Endothelial cell (in vitro differentiated cells): Measurements from ENCODE around the gene TCF15. TPM values are rescaled to one million over a fixed set of nuclear protein-coding genes. Genes with fewer than 3 reads are reported as not detected.
A peak's percentile ranks its signal among the peaks of the same experiment; 100 is the strongest.

Source experiments
- DNase-seq: peaks from one replicate; pipeline ENCODE4 v3.0.0; 2021; ENCODE audit warnings: low spot score
- H3K27ac Mint-ChIP-seq: one replicate; pipeline ENCODE4 v1.8.0; 2021; ENCODE audit warnings: mixed read lengths, inconsistent platforms; ENCODE audit not compliant: unreplicated experiment
- H3K27me3 Mint-ChIP-seq: one replicate; pipeline ENCODE4 v1.8.0; 2021; ENCODE audit warnings: mild to moderate bottlenecking, moderate library complexity, mixed read lengths, inconsistent platforms; ENCODE audit not compliant: unreplicated experiment
- H3K36me3 Mint-ChIP-seq: one replicate; pipeline ENCODE4 v1.8.0; 2021; ENCODE audit warnings: mild to moderate bottlenecking, low read depth, mixed read lengths, inconsistent platforms; ENCODE audit not compliant: unreplicated experiment
- H3K4me1 Mint-ChIP-seq: one replicate; pipeline ENCODE4 v1.8.0; 2021; ENCODE audit warnings: mild to moderate bottlenecking, mixed read lengths, inconsistent platforms; ENCODE audit not compliant: unreplicated experiment
- H3K4me3 Mint-ChIP-seq: one replicate; pipeline ENCODE4 v1.8.0; 2021; ENCODE audit warnings: mild to moderate bottlenecking, mixed read lengths, inconsistent platforms; ENCODE audit not compliant: unreplicated experiment
- H3K9me3 Mint-ChIP-seq: one replicate; pipeline ENCODE4 v1.8.0; 2021; ENCODE audit warnings: mixed read lengths, inconsistent platforms; ENCODE audit not compliant: unreplicated experiment
- total RNA-seq: library from RNA; stranded (reverse); fragmentation: NEBNext Ultra II Directional; extraction: Animal tissue kit (Norgen Biotek cat#: 25700); gene quantifications from one replicate; pipeline ENCODE4 v1.2.1, GENCODE V29; 2021; ENCODE audit not compliant: unreplicated experiment
- TF ChIP-seq, protein P1 (sequence below): fragments of 200-600 bp; sonication (generic); IDR thresholded peaks from one replicate; pipeline ENCODE4 v1.5.0; 2021; ENCODE audit warnings: antibody characterized with exemption; ENCODE audit not compliant: unreplicated experiment

Gene TCF15
- total RNA-seq, 1 donor from 2014 or later, result 6.6 TPM

DNA sequence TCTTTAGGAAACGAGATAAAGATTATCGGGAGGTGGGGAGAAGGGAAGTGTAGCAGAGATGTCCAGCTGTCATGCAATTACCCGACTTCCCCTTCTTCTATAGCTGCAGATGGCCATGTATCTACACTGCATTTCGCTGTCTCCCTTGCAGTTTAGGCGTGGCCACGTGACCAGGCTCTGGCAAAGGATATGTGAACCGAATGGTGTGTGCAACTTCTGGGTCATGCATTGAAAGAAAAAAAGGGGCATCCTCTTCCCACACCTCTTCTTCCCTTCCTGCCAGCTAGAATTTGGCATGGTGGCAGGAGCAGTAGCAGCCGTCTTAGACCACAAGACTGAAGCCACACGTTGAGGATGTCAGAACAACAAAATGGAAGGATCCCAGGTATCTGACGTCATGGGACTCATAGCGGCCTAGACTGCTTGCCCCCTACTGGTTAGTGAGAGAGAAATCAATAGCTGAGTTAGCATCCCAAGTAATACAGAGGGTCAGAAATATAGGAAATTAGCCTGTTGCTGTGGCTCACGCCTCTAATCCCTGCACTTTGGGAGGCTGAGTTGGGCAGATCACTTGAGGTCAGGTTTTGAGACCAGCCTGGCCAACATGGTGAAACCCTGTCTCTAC, 32.8 kb downstream of the TCF15 start:
- Mint-ChIP-seq H3K4me1 (peaks cover 46% of the 10 kb centered on the region), H3K9me3 (no peaks in the 10 kb centered on the region), H3K4me3 (no peak overlapping the region), H3K27me3 (peaks cover 9% of the 10 kb centered on the region), H3K36me3 (no peaks in the 10 kb centered on the region), H3K27ac (no peak overlapping the region)
- TF ChIP-seq, protein P1, sequence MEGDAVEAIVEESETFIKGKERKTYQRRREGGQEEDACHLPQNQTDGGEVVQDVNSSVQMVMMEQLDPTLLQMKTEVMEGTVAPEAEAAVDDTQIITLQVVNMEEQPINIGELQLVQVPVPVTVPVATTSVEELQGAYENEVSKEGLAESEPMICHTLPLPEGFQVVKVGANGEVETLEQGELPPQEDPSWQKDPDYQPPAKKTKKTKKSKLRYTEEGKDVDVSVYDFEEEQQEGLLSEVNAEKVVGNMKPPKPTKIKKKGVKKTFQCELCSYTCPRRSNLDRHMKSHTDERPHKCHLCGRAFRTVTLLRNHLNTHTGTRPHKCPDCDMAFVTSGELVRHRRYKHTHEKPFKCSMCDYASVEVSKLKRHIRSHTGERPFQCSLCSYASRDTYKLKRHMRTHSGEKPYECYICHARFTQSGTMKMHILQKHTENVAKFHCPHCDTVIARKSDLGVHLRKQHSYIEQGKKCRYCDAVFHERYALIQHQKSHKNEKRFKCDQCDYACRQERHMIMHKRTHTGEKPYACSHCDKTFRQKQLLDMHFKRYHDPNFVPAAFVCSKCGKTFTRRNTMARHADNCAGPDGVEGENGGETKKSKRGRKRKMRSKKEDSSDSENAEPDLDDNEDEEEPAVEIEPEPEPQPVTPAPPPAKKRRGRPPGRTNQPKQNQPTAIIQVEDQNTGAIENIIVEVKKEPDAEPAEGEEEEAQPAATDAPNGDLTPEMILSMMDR, result peak; percentile 34
- DNase-seq, result no peak

DNA sequence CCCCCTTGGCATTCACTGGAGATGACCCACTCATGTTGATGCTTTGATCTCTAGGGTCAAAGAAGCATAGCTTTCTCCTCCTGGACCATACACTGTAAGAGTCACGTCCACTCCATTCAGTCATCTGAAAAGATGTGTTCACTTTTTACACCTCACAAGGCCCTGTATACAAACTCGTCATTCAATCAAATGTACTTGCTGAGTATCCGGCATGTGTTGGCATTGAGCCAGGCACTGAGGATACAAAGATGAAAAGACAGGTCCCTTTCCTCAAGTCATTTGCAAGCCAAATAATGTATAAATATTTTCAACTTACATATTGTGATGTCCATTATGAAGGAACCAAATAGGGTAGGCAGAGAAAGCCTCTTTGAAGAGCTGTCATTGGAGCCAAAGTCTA, 34.0 kb downstream of the TCF15 start:
- no peaks in the 10 kb centered on the region for H3K36me3 Mint-ChIP-seq
- peaks cover 9% of the 10 kb centered on the region for H3K27me3 Mint-ChIP-seq
- peaks cover 51% of the 10 kb centered on the region for H3K4me1 Mint-ChIP-seq
- no peak overlapping the region for H3K4me3 Mint-ChIP-seq
- no peak for DNase-seq
- H3K9me3 Mint-ChIP-seq, result no peaks in the 10 kb centered on the region
- no peak overlapping the region for H3K27ac Mint-ChIP-seq
- TF ChIP-seq, protein P1, result no peak

DNA sequence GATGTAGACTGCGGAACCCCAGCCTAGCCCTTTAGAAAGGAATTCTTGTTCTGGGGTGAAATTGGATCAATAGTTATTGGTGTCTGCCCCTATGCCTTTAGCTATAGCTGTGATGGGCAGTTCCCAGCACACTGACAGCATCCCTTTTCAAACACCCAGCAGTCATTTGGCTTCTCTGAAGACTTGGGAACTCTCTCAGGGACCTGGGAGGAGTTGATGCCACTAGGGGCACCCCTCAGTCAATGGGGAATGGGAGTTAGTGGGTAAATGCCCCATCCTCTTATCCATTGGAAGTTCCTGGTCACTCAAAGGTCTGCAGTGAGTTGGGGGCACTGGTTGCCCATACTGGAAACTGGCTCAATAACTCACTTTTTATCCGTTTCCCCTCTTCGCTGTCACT, 34.9 kb downstream of the TCF15 start:
- Mint-ChIP-seq H3K4me1 (peaks cover 51% of the 10 kb centered on the region), H3K4me3 (peak overlapping the region; percentile 2), H3K36me3 (no peaks in the 10 kb centered on the region), H3K9me3 (no peaks in the 10 kb centered on the region), H3K27ac (peak overlapping the region; percentile 93), H3K27me3 (peaks cover 9% of the 10 kb centered on the region)
- DNase-seq, result no peak
- TF ChIP-seq, protein P1, result no peak

DNA sequence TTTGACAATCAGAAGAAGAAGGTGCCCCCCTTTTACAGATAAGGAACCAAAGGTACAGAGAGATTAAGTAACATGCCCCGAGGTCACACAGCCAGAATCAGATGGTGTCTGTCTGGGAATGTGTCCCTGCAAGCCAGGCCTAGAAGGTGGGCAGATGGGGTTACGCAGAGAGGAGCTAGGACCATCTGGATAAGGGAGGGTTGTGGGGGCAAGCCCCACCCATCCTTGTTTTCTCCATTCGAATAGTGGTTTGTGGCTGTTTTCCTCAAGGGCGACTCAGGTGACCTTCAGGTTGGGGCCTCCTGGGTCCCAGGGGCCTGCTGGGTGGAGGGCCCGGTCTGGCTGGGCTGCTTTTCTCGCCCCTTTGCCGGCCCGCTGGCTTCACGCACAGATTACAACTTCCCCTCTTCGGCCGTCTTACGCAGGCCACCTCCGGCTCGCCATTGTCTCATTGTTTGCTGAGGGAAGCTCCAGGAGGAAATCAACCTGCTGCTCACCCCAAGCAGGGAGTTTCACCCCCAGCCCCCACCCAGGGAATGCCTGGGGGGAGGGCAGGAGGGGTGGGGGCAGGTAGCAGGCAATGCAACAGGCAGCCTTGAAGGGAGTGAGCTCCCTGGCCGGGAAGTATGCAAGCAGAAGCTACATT, 35.7 kb downstream of the TCF15 start:
- DNase-seq, result peak; percentile 62
- TF ChIP-seq, protein P1, result no peak
- H3K4me3 Mint-ChIP-seq, result no peak overlapping the region

More for the DNA sequence above, 35.7 kb downstream of the TCF15 start:
- Mint-ChIP-seq H3K27me3 (peaks cover 9% of the 10 kb centered on the region), H3K27ac (peak overlapping the region; percentile 93), H3K36me3 (no peaks in the 10 kb centered on the region), H3K9me3 (no peaks in the 10 kb centered on the region), H3K4me1 (peaks cover 55% of the 10 kb centered on the region)
